NOMO-1 treated with DMSO at 0.1 percent for 48 hours (cell line): ENCODE measurements around the gene USP35.

Experiments used
- DNase-seq: peaks from one replicate; lab custom pipeline; 2025; ENCODE audit not compliant: unreplicated experiment; lab: John Stamatoyannopoulos, UW

USP35 gene, protein sequence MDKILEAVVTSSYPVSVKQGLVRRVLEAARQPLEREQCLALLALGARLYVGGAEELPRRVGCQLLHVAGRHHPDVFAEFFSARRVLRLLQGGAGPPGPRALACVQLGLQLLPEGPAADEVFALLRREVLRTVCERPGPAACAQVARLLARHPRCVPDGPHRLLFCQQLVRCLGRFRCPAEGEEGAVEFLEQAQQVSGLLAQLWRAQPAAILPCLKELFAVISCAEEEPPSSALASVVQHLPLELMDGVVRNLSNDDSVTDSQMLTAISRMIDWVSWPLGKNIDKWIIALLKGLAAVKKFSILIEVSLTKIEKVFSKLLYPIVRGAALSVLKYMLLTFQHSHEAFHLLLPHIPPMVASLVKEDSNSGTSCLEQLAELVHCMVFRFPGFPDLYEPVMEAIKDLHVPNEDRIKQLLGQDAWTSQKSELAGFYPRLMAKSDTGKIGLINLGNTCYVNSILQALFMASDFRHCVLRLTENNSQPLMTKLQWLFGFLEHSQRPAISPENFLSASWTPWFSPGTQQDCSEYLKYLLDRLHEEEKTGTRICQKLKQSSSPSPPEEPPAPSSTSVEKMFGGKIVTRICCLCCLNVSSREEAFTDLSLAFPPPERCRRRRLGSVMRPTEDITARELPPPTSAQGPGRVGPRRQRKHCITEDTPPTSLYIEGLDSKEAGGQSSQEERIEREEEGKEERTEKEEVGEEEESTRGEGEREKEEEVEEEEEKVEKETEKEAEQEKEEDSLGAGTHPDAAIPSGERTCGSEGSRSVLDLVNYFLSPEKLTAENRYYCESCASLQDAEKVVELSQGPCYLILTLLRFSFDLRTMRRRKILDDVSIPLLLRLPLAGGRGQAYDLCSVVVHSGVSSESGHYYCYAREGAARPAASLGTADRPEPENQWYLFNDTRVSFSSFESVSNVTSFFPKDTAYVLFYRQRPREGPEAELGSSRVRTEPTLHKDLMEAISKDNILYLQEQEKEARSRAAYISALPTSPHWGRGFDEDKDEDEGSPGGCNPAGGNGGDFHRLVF

DNA sequence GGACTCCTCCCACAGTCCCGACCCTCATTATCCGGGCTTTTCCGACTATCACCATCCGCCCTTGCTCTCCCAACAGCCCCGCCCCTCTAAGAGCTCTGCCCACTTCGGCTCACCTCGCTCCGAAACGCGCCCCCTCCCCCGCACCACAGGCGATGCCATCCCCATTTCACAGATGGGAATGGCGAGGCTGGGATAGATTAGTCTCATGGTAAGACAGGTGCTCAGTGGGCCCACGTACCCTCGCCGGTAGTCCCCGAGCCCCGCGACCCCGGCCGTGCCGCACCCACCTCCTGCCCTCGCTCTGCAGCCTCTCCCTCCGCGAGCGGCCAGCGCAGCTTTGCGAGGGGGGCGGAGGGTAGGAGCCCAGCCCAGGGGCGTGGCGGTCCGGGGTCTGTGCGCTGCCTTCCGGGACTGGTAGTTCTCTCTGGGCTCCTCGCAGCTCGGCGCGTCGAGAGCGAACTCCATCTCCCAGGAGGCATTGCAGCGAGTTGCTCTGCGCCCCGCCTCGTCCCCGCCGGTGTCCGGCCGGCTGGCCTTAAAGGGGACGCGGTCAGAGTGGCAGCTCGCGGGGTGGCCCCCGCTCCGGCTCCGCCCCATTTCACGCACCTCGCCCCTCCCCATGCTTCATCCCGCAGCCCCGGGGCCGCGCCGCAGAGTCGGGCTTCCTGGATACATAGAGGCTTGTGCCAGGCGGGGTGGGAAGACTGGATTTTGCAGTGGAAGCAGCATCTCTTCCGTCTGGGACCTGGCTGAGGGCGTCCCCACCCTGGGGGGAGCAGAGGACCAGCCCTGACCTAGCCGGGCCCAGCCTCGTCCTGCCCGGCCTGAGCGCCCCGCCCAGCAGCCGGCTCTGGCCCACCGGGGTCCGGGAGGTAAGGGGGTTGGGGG lies at the start of gene USP35, which contains the start of gene KCTD21:
TSS of gene USP35 (plus strand) at position 634 of the 888 bp plus-strand sequence. CDS start 7,327 bp downstream, outside the sequence.
TSS of gene KCTD21 (minus strand) at position 341 of the 888 bp plus-strand sequence. CDS start 14,072 bp downstream, outside the sequence.
- peak; percentile 99 for DNase-seq

DNA sequence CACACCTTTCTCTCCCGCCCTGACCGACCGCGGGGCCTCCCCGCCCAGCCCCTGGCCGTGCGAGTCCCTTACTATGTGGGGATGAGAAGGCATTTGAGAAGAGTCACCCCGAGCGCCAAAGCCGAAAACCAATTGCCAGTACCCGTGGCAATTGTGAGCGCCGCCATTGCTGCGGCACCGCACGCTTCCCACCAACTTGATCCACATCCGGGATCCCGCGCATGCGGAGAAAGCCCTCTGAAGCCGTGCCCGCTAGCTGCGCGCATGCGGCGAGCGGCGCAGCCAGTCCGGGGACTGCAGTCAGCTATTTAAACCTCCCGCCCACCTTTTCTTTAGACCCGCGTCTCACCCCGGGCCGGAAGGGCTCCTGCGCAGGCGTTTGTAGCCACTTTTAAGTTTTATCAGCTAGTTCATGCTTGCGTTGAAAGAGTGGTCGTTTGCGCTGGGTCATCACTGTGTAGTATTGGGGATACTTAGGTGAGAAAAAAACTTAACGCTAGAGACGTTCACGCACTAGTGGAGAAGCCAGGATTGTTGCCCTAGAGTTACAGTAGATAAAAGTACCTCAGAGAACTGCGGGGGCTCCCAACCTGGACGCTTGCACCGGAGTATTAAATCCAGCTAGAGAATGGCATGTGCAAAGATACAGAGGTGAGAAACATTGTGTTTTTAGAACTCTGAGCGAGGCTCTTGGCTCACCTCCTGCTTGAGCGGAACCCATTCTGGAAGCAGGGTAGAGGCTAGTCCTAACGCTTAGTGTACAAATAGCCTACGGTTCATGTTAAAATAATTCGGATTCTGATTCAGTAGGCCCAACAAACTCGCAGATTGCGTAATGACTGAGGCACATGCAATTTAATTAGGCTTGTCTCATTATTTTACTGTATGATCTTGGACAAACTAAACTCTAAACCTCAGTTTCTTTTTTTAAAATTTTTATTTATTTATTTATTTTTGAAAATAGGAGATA lies 49.0 kb upstream of the USP35 start, which contains the start of gene ALG8:
TSS of gene ALG8 (minus strand) at position 205 of the 970 bp plus-strand sequence. CDS start at position 167, 38 bp downstream.
- peak; percentile 93 for DNase-seq

DNA sequence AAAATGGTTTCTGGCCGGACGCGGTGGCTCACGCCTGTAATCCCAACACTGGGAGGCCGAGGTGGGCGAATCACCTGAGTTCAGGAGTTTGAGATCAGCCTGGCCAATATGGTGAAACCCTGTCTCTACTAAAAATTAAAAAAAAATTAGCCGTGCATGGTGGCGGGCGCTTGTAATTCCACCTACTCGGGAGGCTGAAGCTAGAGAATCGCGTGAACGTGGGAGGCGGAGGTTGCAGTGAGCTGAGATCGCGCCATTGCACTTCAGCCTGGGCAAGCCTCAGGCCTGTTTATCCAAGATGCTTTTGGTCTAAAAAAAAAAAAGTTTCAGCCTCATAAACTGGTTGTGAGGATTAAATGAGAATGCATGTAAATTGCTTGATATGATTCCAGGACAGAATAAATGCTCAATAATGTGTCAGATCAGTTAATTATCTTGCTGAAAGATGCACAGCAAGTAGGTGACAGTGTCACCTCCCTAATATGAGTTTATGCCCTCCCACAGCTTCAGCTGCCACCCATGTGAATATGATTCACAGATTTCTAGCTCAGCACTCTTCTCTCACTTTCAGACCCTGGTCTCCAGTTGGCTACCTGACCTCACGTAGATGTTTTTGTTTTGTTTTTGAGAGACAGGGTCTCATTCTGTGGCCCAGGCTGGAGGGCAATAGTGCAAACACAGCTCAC lies 48.2 kb upstream of the USP35 start:
- no peak for DNase-seq

DNA sequence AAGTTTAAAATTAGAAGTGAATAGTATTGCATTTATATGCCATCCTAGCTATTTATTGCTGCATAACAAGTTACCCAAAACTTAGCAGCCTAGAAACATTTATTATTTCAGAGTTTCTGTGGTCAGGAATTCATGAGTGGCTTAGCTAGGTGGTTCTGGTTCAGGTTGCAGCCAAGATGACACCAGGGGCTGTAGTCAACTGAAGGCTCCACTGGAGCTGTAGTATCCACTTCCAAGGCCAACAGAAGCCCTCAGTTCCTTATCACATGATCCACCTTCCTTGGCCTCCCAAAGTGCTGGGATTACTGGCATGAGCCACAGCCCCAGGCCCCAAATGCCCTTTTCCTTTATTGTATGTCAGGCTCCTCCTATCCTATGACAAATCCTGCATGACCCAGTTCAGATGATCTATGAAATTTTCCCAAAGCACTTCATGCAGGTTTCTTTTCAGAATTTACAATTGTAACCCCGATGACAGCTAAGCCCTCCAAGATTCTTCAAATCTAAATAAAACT lies 43.2 kb upstream of the USP35 start:
- no peak for DNase-seq

DNA sequence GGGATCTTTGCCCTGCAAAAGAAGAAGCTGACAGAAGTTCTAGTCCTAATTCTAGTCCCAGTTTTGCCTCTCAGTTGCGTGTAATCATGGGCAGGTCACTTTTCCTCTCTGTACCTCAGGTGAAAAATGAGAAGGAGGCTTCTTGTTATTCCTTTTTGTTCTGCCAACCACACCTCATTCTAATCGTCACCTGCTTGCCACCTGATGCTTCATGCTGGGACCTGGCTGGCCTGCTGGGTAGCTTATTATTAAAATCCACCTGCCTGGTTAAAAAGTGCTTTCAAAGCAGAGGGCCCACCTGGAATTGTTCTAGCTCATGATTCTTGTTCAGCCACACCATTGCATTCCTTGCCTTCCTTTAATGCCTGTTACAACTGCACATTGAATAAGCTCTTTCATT lies 40.9 kb upstream of the USP35 start:
- no peak for DNase-seq

DNA sequence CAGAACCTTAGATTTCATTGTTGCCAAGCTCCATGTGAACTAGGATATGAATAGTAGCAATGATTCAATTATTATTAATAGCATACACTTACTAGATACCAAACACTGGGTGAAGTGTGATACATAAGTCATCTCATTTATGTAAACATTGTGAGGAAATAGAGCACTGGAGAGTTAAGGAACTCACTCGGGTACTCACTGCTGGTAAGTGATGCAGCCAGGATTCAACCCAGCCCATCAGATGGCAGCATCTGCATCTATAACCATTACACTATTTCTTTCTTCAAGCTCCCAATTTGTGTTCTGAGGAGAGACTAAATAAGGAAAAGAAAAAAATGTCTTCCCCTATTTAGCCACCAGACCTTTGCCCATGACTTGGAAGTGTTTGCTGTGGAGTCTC lies 39.1 kb upstream of the USP35 start:
- peak; percentile 15 for DNase-seq

DNA sequence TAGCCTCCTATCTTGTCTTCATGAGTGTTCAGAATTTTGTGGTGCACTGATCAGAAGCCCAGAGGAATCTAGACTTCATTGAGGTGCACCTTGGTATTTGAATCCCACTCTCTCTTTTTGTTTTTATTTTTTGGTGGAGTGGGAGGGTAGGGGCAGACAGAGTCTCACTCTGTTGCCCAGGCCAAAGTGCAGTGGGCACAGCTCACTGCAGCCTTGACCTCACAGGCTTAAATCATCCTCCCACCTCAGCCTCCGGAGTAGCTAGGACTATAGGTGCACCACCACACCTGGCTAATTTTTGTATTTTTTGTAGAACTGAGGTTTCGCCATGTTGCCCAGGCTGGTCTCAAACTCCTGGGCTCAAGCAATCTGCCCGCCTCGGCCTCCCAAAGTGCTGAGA lies 38.4 kb upstream of the USP35 start:
- DNase-seq, result no peak

DNA sequence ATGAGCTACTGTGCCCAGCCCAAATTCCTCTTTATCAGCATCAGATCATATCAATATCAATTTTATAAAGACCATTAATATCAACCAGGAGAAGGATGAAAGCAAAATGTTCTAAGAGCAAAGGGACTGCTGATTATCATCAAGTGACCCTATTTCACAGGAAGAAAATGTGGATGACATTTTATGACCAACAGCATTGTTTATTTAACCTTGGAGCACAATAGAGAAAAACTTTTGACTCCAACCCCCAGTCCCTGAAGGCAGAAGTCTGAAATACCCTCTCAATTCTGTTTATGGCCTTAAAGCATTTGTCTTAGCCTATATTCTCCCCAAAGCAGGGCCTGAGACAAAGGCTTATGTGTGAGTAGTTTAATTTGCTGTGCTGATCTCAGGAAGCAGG lies 38.0 kb upstream of the USP35 start:
- no peak for DNase-seq

DNA sequence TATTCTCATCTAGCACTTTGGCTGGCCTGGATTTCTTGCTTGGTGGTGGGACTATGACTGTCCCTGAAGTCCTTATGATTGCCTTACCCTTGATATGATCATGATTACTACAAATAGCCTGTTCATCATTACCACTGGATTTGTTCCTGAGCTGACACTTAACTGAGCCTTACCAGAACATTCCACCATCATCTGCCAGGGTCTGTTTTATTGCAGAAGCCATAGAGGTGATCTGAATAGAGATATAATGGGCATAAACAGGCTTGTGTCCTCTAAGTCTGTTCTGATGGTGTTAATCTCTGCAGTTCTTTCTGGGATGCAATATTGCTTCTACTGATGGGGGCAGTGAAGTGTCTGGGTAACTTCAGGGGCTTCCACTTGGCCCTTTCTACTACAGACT lies 36.9 kb upstream of the USP35 start:
- no peak for DNase-seq

DNA sequence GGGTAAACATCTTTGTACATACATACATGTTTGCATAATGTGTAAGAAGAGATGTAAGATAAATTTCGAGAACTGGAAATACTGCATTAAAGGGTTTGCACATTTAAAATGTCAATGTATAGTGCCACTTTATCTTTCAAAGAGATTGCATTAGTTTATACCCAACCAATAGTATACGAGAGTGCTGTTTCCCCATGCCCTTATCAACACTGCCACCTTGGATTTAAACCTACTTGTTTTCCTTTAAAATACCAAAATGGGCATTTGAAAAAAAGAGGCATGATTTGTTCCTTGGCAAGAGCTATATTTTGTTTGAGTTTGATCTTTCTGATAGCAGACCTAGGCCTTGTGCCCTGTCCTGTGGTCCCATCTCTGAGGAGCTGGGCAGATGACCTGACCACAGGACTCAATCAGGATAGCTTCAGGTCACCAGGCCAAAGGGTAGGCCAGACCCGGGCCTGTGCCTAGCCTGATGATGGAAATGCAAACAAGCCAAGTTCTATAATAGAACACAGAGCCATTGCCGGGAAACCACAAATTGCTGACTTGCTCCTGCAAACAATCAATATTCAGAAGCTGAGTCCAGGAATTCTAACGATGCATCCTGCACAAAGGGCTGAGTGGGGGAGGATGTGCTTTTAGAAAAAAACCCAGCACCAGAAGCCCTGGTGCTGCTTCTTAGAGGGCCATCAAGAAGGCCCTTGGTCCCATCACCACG lies 32.4 kb upstream of the USP35 start:
- DNase-seq, result no peak

DNA sequence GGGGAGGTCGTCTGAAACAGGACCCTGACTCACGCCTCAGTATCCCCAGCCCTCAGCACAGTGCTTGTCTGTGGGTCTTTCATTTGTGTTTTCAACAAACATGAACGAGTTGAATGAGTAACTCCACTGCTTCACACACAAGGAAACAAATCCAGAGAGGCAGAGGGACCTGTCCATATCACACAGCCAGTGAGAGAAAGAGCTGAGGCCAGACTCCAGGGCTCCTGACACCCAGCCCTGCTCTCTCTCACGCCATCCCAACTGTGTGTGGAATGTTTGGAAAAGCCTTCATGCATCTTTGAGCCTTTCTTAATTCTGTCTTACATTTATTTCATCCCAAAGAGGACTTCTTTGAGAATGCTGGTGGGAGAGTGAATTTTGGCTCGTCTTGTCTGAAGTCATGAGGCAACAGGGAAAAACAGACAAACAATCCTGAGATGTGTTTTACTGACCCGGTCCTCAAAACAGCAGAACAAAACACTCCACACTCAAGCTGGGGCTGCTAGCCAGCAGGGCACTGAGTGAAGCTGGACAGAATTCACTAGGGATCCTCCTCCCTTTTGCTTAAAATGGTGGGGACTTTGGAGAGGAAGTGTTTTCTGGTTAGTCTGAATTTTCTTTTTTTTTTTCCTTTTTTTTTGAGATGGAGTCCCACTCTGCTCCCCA lies 29.6 kb upstream of the USP35 start:
- DNase-seq, result no peak

DNA sequence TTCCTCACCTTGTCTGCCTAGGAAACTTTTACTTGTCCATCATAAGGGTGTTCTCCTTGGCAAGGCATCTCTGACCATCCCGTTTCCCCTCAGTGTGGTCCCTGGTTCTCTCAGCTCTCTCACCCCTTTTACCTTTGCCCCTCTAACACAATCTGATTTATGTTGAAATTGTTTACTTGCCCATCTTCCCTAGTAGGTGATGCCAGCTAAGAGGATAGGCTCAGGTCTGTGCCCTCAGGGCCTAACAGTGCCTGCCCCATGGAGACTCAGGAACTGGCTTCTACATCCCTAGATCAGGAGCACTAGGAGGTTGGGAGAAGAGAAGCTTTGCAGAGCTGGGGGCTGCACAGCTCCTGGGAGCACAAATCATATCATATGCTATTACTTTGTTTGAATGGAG lies 28.2 kb upstream of the USP35 start:
- no peak for DNase-seq

DNA sequence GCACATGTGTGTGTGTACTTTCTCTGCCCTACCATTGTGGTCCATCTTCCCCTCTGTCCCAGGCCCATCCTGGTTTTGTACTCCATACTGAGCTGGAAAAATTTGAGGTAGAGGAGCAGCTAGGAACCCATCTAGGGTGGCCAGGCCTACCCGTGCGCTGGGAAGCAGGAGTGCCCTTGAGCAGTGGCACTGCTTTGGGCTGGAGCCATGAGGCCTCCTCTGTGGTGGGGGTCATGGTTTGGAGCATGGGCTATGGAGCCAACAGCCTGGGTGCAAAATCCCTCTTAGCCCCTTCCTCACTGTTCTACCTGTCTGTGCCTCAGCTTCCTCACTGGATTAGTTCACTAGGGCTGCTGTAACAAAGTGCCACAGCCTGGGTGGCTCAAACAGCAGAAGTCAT lies 27.4 kb upstream of the USP35 start:
- DNase-seq, result no peak

DNA sequence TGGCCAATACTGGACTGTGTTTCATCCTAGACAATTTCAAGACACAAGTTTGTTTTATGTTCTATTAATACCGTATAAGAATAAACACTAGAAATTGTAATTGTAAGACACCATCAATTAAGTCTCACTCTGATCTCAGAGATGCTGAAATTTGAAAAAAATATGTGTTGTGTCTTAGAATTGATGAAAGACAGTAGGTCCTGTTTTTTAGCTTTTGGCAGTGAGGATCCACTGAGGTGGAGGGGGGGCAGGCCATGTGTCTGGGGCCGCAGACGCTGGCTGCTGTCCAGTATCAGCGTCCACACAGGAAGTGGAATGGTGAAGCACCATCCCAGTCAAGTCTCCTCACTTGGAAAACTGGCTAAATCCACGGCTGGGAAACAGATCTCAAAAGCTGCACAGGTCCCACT lies 26.8 kb upstream of the USP35 start:
- DNase-seq, result no peak

DNA sequence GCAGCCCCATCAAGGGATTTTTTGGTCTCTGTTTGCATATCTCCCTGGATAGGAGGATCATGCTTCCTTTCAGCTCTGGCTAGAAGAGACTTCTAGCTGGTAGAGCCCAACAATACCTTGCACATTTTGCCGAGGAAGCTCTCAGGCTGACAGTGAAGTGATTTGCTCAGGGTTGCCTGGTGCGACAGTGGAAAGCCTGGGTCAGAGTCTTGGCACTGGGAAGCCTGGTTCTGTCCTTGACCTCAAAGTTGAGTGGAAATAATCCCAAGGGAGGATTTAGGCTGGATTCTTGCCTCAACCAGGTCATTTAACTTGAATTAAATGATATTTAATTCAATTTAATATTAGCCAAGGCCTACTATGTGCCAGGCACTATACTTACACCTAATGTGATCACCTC lies 24.9 kb upstream of the USP35 start:
- DNase-seq, result no peak

DNA sequence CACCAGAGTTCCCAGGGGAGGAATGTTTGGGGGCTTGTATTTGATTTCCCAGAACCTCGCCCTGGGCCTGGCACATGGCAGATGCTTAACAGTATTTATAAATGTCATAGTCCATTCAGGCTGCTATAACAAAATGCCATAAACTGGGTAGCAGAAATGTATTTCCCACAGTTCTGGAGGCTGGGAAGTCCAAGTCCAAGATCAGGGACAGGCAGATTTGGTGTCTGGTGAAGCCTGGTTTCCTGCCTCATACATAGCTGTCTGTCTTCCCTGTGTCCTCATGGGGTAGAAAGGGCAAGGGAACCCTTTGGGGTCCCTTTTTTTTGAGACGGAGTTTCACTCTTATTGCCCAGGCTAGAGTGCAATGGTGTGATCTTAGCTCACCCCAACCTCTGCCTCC lies 24.2 kb upstream of the USP35 start:
- DNase-seq, result no peak

DNA sequence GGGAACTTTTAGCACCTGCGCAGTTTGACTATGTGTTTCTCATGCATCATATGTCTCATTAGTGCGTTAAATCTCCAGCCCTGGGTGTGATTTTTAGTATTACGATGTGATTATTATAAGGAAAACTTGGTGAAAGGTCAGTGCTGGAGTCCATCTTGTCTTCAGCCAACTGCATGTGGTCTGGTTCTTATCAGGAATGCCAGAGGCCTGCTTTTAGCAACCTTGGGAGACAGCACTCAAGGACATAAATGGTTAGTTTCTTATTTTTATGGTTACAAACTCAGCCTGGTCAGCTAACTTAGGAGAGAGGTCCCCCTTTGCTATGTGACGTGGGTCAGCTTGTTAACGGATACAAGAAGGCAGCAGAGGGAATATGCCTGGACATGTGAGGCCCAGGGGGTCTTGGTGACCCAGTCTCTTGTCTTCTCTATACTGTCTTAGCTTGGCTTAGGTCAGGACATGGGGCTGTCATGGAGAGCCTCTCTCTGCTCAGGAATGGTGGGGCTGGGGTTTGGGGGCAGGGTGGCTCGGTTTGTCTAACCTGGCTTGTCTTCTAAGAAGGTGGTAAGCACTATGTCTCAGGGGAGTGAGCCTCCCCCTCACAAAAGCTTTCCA lies 21.8 kb upstream of the USP35 start:
- no peak for DNase-seq
